Fibroblast of lung (primary cell): ENCODE measurements around the gene NHS. TPM values are rescaled to one million over a fixed set of nuclear protein-coding genes. Genes with fewer than 3 reads are reported as not detected.

Source experiments
- DNase-seq, 2 donors: peaks; one replicate each; pipeline versions ENCODE4 v3.0.0 to v3.0.0-alpha.2; 2010; ENCODE audit warnings: low read depth in 2 of 2
- H2AFZ ChIP-seq: 2 replicates; pipeline ENCODE4 v1.5.1; 2012; ENCODE audit warnings: low read length, control low read depth, inconsistent platforms
- H3K27ac ChIP-seq: 2 replicates; pipeline ENCODE4 v1.5.1; 2011; ENCODE audit warnings: low read length, control low read depth; ENCODE audit not compliant: insufficient read depth
- H3K27me3 ChIP-seq: 2 replicates; pipeline ENCODE4 v1.5.1; 2011; ENCODE audit warnings: mild to moderate bottlenecking, low read length; ENCODE audit not compliant: control insufficient read depth, insufficient read depth
- H3K36me3 ChIP-seq: 2 replicates; pipeline ENCODE4 v1.5.1; 2011; ENCODE audit warnings: low read length; ENCODE audit not compliant: control insufficient read depth, insufficient read depth
- H3K4me1 ChIP-seq: 2 replicates; pipeline ENCODE4 v1.5.1; 2011; ENCODE audit warnings: low read length; ENCODE audit not compliant: control insufficient read depth, insufficient read depth; ENCODE audit errors: extremely low read depth
- H3K4me2 ChIP-seq: 2 replicates; pipeline ENCODE4 v1.5.1; 2011; ENCODE audit warnings: low read length, control low read depth; ENCODE audit not compliant: insufficient read depth; ENCODE audit errors: extremely low read depth
- H3K4me3 ChIP-seq, 4 experiments: fragments of 200-600 bp in 1 of 4; sonication (generic) in 1 of 4; replicated peaks in 1 of 4; 2 replicates each; pipeline ENCODE4 v1.5.1; 2011 to 2016; ENCODE audit warnings: low read length in 4 of 4, low read depth in 3 of 4, mild to moderate bottlenecking in 3 of 4, control low read depth in 2 of 4, inconsistent platforms in 1 of 4, mixed read lengths in 1 of 4; ENCODE audit not compliant: insufficient read depth in 1 of 4; ENCODE audit errors: control extremely low read depth in 1 of 4
- H3K79me2 ChIP-seq: 2 replicates; pipeline ENCODE4 v1.5.1; 2012; ENCODE audit warnings: mild to moderate bottlenecking, low read length, inconsistent platforms; ENCODE audit not compliant: control insufficient read depth, insufficient read depth
- H3K9ac ChIP-seq: 2 replicates; pipeline ENCODE4 v1.5.1; 2011; ENCODE audit warnings: mild to moderate bottlenecking, low read length, control low read depth; ENCODE audit not compliant: insufficient read depth
- H3K9me3 ChIP-seq: 2 replicates; pipeline ENCODE4 v1.5.1; 2012; ENCODE audit warnings: low read depth, low read length; ENCODE audit not compliant: control insufficient read depth, insufficient read depth
- H4K20me1 ChIP-seq: 2 replicates; pipeline ENCODE4 v1.5.1; 2011; ENCODE audit warnings: low read length; ENCODE audit not compliant: control insufficient read depth, insufficient read depth; ENCODE audit errors: extremely low read depth
- EZH2 ChIP-seq: IDR thresholded peaks from 2 replicates; pipeline ENCODE4 v1.5.1; 2012; ENCODE audit warnings: low read length, control low read depth, mild to moderate bottlenecking; ENCODE audit errors: missing control alignments
- polyA plus RNA-seq, 2 donors: library from polyadenylated mRNA; depleted of rRNA in 1 of 2; stranded (reverse) in 1 of 2; unstranded in 1 of 2; fragments of >200 nt; gene quantifications; 2 replicates each; pipeline ENCODE4 v1.2.1, GENCODE V29; 2011 to 2012; ENCODE audit warnings: missing spikeins in 1 of 2
- total RNA-seq: library from RNA; depleted of rRNA; stranded (reverse); fragments of >200 nt; gene quantifications from 2 replicates; pipeline ENCODE4 v1.2.1, GENCODE V29; 2014
- TF ChIP-seq, protein P1 (sequence below), 2 donors: IDR thresholded peaks in 1 of 2; conservative IDR thresholded peaks in 1 of 2; 1 replicate in 1 of 2; 2 replicates in 1 of 2; pipeline ENCODE4 v1.5.1; 2011 to 2012; ENCODE audit warnings: low read length in 2 of 2, control low read depth in 1 of 2, inconsistent platforms in 1 of 2, low read depth in 1 of 2, mild to moderate bottlenecking in 1 of 2

The NHS gene
- total and polyA plus RNA-seq, 2 donors (not counting 1 experiment from before 2014, with no cell fraction given) = 1.4 to 3.8 TPM

DNA sequence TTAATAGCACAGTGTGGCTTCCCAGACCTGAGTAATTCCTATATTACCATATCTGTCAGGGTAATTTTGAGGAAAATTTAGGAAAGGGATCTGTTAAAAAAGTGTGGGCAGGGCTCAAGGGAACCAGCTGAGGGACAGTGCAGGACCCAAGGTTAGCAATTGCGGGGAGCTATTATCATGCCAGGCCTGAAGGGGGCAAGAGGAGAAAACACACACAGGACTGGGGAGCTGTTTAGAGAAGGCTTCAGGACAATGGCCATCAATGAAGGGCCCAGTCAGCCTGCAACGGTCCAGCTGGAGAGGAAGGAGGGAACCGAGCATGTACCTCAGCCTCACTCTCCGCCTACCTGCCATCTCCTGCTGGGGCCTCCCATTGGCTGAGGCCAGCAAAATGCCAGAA lies 19.0 kb upstream of the NHS start:
- Histone ChIP-seq H4K20me1 (no peaks in the 10 kb centered on the region), H3K27me3 (no peaks in the 10 kb centered on the region), H3K36me3 (no peaks in the 10 kb centered on the region), H3K9ac (no peak overlapping the region), H3K27ac (no peak overlapping the region), H3K4me1 (no peaks in the 10 kb centered on the region), H3K4me2 (no peak overlapping the region), H2AFZ (no peak overlapping the region), H3K9me3 (no peaks in the 10 kb centered on the region), H3K4me3 (no peak overlapping the region), H3K79me2 (no peaks in the 10 kb centered on the region)
- TF ChIP-seq, protein P1, sequence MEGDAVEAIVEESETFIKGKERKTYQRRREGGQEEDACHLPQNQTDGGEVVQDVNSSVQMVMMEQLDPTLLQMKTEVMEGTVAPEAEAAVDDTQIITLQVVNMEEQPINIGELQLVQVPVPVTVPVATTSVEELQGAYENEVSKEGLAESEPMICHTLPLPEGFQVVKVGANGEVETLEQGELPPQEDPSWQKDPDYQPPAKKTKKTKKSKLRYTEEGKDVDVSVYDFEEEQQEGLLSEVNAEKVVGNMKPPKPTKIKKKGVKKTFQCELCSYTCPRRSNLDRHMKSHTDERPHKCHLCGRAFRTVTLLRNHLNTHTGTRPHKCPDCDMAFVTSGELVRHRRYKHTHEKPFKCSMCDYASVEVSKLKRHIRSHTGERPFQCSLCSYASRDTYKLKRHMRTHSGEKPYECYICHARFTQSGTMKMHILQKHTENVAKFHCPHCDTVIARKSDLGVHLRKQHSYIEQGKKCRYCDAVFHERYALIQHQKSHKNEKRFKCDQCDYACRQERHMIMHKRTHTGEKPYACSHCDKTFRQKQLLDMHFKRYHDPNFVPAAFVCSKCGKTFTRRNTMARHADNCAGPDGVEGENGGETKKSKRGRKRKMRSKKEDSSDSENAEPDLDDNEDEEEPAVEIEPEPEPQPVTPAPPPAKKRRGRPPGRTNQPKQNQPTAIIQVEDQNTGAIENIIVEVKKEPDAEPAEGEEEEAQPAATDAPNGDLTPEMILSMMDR (conservative IDR thresholded peaks at IDR 0.05 in 1 of 2, IDR thresholded peaks at IDR 0.05 in 1 of 2; ENCODE audit: low read depth in 1 of 2, low read length in 2 of 2) = no peak
- no peak for TF ChIP-seq EZH2
- DNase-seq = no peak

DNA sequence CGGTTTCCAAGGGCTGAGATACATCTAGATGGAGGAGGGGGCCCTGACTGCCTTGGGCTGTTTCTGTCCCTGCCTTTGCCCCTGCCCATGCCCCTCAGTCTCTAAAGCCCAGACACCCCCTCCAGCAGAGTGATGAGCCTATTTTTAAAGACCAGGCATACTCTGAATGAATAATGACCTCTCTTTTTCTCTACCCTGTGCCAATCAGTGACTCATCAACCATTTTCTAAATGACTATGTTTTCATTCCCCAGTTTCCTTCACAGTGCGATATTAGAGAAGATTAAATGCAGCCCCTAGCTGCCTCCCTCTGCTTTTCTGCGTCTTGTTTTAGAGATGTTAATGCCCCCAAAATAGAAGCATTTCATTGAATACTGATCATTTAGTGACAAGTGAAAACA lies 15.5 kb upstream of the NHS start:
- H3K4me2 ChIP-seq = no peak overlapping the region

DNA sequence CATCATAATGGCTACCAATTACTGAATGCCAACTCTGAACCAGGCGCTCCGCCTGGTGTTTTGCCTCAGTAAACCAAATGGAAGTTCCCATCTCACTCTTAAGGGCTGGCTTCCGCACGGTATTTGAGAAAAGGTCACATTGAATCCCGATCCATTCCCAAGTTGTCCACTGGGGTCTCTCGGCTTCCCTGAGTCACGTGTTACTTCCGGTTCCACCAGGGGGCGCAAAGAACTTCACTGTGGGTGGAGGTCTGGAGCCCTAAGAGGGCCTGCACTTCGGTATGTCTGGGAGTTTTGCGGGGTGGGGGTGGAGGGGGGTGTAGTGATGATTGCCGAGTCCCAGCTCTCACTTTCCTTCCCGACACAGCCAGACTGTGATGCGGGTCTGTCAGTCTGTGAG lies 13.4 kb upstream of the NHS start:
- TF ChIP-seq, protein P1 (conservative IDR thresholded peaks at IDR 0.05 in 1 of 2, IDR thresholded peaks at IDR 0.05 in 1 of 2; ENCODE audit: low read depth in 1 of 2, low read length in 2 of 2) = peak in 1 of 2 donors; percentile 17
- no peak for TF ChIP-seq EZH2
- Histone ChIP-seq H3K4me3 (no peak overlapping the region), H4K20me1 (no peaks in the 10 kb centered on the region), H3K4me2 (no peak overlapping the region), H3K27ac (no peak overlapping the region), H3K79me2 (no peaks in the 10 kb centered on the region), H3K9ac (no peak overlapping the region), H3K4me1 (no peaks in the 10 kb centered on the region), H3K27me3 (no peaks in the 10 kb centered on the region), H3K9me3 (no peaks in the 10 kb centered on the region), H3K36me3 (no peaks in the 10 kb centered on the region), H2AFZ (no peak overlapping the region)
- no peak for DNase-seq

More for the DNA sequence above, 15.5 kb upstream of the NHS start:
- H3K9me3 ChIP-seq = no peaks in the 10 kb centered on the region
- no peaks in the 10 kb centered on the region for H4K20me1 ChIP-seq
- DNase-seq = peak; percentile 18 to 62
- H3K9ac ChIP-seq = no peak overlapping the region
- no peak overlapping the region for H2AFZ ChIP-seq
- H3K4me3 ChIP-seq = no peak overlapping the region
- H3K79me2 ChIP-seq = no peaks in the 10 kb centered on the region
- H3K27ac ChIP-seq = no peak overlapping the region
- H3K27me3 ChIP-seq = no peaks in the 10 kb centered on the region
- no peak for TF ChIP-seq EZH2
- TF ChIP-seq, protein P1 (conservative IDR thresholded peaks at IDR 0.05 in 1 of 2, IDR thresholded peaks at IDR 0.05 in 1 of 2; ENCODE audit: low read depth in 1 of 2, low read length in 2 of 2) = no peak
- H3K36me3 ChIP-seq = no peaks in the 10 kb centered on the region
- H3K4me1 ChIP-seq = no peaks in the 10 kb centered on the region
